Erythroblast (primary cell): ENCODE results near the gene PXN.
A peak's percentile ranks its signal among the peaks of the same experiment; 100 is the strongest.
"Not testable (repeated sequence)": the region's sequence is repeated elsewhere in the genome, so short reads cannot be mapped to it uniquely, and the experiment has no call there.

ENCODE experiments used
- DNase-seq, 2 experiments: peaks; one replicate each; lab custom pipeline; 2025; lab: John Stamatoyannopoulos, UW
- GATA1 ChIP-seq: IDR thresholded peaks from 2 replicates; pipeline ENCODE4 v1.6.1; 2011; ENCODE audit warnings: low read depth, mild to moderate bottlenecking, control low read depth, low read length, moderate library complexity
- POLR2A ChIP-seq: IDR thresholded peaks from 2 replicates; pipeline ENCODE4 v1.6.1; 2011; ENCODE audit warnings: mild to moderate bottlenecking, low read length

The PXN gene

DNA sequence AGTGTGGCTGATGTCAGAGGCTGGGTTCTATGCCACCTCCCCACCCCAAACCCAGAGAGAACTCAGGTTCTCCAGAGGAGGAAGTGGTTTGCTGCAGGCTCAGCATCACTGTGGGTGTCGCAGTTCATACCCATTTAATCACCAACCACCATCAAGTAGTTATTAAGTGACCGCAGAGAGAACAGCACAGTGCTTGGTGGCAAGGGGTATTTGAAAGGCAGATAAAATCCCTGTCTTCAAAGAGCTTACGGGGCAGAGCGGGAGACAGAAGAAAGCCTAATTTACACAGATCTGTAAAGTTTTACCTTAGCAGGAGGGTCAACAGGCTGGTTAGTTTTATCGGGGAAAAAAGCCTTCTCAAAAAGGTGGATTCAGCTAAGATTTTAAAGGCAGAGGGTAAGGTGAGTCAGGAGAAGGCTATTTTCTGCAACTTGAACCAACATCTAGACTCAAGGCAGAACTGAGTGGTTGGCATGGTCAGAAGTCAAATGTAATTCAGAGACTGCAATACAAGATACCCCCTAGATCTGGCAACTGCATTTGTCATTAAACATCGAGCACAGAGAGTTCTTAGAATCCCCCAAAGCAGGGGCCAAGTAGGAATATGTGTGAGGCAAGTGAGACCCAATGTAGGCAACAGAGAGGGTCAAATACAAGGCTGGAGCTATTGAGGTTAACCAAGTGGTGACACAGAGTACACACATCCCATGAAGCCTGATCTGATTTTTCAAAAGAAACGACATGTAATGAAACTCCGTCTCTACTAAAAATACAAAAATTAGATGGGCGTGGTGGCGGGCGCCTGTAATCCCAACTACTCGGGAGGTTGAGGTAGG, 13.2 kb downstream of the PXN start:
- DNase-seq, result no peak
- TF ChIP-seq POLR2A, result no peak
- TF ChIP-seq GATA1, result no peak

DNA sequence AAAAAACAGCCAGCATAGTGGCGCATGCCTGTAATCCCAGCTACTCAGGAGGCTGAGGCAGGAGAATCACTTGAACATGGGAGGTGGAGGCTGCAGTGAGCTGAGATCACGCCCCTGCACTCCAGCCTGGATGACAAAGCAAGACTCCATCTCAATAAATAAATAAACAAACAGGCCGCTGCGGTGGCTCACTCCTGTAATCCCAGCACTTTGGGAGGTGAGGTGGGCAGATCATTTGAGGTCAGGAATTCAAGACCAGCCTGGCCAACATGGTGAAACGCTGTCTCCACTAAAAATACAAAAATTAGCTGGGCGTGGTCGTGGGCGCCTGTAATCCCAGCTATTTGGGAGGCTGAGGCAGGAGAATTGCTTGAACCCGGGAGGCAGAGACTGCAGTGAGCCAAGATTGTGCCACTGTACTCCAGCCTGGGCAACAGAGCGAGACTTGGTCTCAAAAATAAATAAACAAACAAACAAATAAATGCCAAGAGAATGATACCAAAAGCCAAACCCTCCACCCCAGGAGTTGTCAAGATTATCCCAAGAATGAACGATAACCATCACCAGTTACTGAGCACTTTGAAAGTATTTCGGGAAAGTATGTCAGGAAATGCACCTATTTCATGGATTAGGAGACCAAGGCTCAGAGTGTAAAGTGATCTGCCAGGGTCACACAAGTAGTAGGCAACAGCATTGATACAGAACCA, 14.0 kb downstream of the PXN start:
- not testable (repeated sequence) for DNase-seq

DNA sequence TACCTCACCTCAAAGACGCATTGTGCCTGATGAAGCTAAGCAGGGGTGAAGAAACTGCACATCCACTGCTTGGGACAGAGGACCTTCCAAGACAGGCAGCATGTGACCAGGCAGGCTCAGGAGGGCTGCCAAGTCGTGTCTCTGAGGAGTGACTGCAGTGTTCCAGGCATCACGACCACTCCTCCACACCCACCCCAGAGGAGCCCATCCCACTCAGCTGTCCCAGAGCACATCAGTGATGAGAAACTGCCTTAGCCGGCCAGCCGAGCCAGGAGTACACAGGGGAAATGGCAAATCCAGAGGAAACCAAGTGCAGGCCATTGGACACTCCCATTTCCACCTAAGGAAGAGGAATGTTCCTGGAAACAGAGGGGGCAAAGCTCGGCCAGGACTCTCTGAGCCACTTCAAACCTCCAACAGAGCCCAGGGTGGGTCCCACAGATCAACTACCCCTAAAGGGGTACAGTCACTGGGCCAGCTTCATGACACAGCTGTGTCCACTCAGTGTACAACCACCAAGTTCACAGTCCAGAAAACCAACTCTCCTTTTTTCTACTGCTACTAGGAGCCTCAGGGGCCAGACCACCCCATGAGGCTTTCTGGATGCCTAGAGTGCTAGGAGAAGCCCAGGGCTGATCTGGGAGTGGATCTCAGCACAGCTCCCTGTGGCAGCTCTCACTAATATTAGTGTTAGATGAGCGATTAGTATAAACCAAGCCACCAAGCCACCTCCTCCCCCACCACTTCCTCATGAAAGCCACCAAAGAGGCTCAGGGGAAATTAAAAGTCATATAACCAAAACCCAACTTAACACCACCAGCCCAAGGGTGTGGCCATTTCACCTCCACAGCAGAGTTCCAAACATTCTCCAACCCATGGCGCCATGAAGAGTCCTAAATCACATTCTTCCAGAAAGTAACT, 15.4 kb downstream of the PXN start:
- TF ChIP-seq GATA1, result no peak
- TF ChIP-seq POLR2A, result no peak
- no peak for DNase-seq

DNA sequence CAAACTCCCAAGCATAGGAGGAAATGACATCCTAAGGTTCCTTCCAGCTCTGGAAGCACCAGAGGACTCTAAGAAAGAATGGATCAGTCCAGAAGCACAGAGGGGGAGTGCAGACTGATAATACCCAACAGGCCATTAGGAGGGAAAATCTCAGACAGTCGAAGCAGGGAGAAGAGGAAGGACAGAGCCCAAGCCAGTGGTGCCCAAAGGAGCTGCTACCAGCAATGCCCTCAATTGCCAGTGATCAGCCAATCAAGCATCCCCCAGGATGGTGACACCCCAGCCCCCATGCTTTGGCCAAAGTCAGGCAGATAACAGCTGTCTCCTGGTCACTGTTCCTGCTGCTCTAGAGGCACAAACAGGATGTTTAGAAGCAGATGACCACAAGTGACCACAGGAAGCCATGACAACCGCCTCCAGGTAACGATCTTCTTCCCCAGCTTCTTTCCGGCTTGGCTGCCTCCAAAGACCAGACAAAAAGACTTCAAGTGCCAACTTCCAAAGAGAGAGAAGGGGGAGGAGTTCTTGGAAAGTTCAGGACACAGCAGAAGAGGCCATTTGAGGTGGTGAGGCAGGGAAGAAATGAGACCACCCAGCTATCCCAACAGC, 16.2 kb downstream of the PXN start:
- TF ChIP-seq GATA1, result no peak
- TF ChIP-seq POLR2A, result no peak
- no peak for DNase-seq

DNA sequence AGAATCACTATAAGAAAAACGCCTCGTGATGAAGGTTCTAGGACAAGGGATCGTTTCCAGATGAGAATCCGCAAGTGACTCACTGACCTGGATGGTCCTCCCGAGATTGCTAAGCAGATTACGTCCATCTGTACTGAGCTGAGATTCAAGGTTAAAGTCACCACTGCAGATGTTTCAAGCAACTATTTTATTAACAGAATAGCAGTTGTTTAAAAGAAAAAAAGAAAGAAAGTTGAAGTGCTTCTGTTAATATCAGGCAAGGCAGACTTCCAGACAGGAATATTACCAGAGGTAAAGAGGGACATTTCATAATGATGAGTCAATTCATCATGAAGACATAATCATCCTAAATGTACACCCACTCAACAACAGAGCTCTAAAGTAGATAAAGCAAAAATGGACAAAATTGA, 17.9 kb downstream of the PXN start:
- TF ChIP-seq GATA1 (no peak), POLR2A (no peak)
- DNase-seq, result no peak

DNA sequence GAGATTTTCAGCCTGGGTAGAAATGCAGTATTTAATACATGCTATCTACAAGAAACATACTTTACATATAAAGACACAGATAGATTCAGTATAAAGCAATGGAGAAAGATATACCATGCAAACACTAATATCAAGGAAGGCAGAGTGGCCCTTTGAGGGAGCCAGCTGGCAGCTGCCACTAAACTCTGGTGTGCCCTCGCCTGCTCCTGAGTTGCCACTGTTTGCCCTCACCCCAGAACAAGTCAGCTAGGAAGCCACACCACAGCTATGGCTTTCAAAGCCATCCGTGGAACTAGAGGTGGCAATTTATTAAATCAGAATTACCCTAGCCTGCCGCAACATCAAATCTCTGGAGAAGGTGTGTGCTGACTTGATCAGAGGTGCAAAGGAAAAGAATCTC, 18.3 kb downstream of the PXN start:
- TF ChIP-seq POLR2A (no peak), GATA1 (no peak)
- DNase-seq, result no peak

DNA sequence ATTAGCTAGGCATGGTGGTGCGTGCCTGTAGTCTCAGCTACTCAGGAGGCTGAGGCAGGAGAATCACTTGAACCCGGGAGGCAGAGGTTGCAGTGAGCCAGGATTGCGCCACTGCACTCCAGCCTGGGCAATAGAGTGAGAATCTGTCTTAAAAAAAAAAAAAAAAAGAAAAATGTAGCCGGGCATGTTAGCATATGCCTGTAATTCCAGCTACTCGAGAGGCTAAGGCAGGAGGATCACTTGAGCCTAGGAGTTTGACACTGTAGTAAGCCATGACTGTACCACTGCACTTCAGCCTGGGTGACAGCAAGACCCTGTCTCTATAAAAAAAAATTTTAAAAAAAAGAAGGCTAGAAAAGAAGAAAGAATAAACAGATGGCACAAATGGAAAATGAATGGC, 18.8 kb downstream of the PXN start:
- not testable (repeated sequence) for DNase-seq

DNA sequence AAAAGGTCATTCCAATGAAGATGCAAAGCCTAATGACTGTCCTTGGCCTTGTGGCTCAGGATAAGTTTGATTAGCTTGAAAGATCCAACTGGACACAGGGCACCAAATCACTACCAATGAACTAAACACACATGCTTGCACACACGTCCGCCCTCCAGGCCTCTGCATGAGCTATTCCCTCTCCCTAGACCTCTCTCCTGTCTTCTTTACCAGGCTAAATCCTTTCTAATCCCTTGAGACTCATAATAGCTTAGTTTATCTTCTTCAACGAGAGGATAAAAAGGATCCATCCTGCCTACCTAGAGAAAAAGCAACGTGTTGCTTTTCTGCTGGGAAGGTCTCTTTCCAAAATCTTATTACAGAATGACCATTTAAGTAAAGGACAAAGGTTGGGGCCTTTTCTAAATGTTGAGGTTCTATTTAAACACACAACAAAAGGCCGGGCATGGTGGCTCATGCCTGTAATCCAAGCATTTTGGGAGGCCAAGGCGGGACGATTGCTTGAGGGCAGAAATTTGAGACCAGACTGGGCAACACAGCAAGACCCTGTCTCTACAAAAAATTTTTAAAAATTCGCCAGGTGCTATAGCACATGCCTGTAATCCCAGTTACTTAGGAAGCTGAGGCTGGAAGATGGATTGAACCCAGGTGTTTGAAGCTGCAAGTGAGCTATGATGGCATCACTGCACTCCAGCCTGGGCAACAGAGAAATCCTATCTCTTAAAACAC, 22.4 kb downstream of the PXN start:
- TF ChIP-seq POLR2A (no peak), GATA1 (no peak)
- no peak for DNase-seq

DNA sequence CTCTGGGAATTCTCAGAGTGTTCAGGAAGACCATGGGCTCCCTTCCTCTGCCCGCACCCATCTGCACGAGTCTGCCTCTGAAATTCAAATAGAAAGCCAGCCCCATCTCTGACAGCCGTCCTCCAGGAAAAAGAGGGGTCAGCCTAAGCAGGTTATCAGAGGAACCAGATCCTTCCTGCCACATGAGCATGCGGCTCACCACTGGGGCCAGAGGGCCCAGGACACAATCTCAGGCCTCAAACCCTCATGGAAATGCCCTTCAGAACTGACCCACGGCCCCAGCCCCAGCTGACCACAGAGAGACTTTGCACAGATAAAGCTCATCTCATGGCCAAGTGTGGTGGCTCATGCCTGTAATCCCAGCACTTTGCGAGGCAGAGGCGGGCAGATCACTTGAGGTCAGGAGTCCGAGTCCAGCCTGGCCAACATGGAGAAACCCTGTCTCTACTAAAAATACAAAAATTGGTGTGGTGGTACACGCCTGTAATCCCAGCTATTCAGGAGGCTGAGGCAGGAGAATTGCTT, 23.2 kb downstream of the PXN start:
- peak in 1 of 2 experiments; percentile 44 for DNase-seq
- TF ChIP-seq GATA1 (no peak), POLR2A (no peak)

DNA sequence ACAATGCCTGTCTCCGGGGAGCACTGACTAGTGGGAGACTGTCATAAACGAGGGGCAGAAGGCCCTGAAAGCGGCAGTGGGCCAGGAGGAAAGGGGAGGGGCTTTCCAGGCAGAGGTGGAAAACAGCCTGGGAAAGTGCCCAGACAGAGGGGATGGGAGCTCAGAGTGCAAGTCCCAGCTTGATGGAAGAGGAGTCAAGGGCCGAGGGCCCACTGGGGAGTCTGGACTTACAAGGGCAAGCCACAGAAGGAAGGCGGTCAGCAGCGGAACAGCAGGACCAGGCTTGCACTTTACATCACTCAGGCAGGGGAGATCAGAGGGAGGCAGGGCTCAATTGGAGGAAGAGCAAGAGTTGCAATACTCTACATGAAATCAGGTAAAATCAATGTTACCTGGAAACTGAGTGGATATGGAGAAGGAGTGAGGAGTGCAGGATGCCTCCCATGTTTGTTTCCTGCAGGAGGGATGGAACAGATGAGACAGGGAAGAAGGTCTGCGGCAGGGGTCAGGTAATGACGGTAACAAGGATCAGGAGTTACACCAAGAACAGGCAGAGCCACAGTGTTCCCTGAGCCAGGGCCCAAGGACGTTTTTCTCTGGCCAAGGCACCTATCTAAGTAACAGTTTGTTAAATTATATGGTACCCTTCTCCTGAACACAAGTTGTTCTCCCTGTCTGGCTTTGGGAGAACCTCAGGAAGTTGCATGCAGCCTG, 23.8 kb downstream of the PXN start:
- TF ChIP-seq GATA1, result no peak
- no peak for TF ChIP-seq POLR2A

DNA sequence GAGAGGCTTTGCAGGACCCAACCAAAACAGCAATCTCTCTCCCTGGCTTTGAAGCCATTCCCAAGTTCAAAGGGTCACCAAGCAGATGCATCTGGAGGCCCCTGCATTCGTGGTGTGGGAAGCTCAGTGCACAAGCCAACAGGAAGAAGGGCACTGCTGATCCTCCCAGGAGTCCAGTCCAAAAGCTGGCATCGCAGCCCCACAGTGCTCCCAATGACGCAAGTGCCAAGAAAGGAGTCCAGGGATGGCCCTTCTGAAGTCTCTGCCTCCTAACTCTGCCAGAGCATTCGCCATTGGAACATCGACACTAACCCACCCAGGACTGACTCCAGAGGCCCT, 25.1 kb downstream of the PXN start:
- no peak for DNase-seq
- TF ChIP-seq GATA1 (no peak), POLR2A (no peak)

More for the DNA sequence above, 23.8 kb downstream of the PXN start:
- DNase-seq, result no peak
